Gastroesophageal sphincter (tissue), 4 donors: ENCODE data around the gene BLVRA. TPM values are rescaled to one million over a fixed set of nuclear protein-coding genes. Genes with fewer than 3 reads are reported as not detected.

Source experiments
- ATAC-seq: fragments of 150-250 bp; one replicate; pipeline ENCODE4 v1.9.1; 2016; ENCODE audit warnings: mild to moderate bottlenecking, moderate library complexity
- H3K27ac ChIP-seq, 4 donors: fragments of 200-600 bp; sonication (generic) in 3 of 4; 1 replicate in 3 of 4; 2 replicates in 1 of 4; pipeline ENCODE4 v1.5.1; 2016 to 2019
- H3K27me3 ChIP-seq: fragments of 200-600 bp; sonication (generic); one replicate; pipeline ENCODE4 v1.5.1; 2019
- H3K36me3 ChIP-seq, 2 donors: fragments of 200-600 bp; sonication (generic); one replicate each; pipeline ENCODE4 v1.5.1; 2019; ENCODE audit warnings: control low read depth in 1 of 2
- H3K4me1 ChIP-seq, 3 donors: fragments of 200-600 bp; sonication (generic); 1 replicate in 2 of 3; 2 replicates in 1 of 3; pipeline ENCODE4 v1.5.1; 2016 to 2019; ENCODE audit warnings: control low read depth in 2 of 3
- H3K4me3 ChIP-seq, 2 donors: fragments of 200-600 bp; sonication (generic); one replicate each; pipeline ENCODE4 v1.5.1; 2019; ENCODE audit warnings: mild to moderate bottlenecking in 1 of 2, moderate library complexity in 1 of 2
- H3K9me3 ChIP-seq, 3 donors: fragments of 200-600 bp; sonication (generic); one replicate each; pipeline ENCODE4 v1.5.1; 2017 to 2019; ENCODE audit warnings: control low read depth in 2 of 3
- CTCF ChIP-seq, 4 experiments: fragments of 200-600 bp in 2 of 4; fragments of 450-650 bp in 2 of 4; sonication (generic) in 1 of 4; IDR thresholded peaks; one replicate each; pipeline ENCODE4 v1.5.1; 2017 to 2019; ENCODE audit warnings: antibody characterized with exemption in 4 of 4, mild to moderate bottlenecking in 2 of 4, moderate library complexity in 2 of 4
- EP300 ChIP-seq: sonication (generic); formaldehyde crosslinking; IDR thresholded peaks from one replicate; pipeline ENCODE4 v1.6.1; 2017; ENCODE audit warnings: antibody characterized with exemption, mild to moderate bottlenecking
- POLR2A ChIP-seq, 2 donors: fragments of 450-650 bp; IDR thresholded peaks; one replicate each; pipeline ENCODE4 v1.6.1; 2017; ENCODE audit warnings: antibody characterized with exemption in 2 of 2, mild to moderate bottlenecking in 2 of 2, moderate library complexity in 1 of 2
- POLR2AphosphoS5 ChIP-seq: sonication (generic); formaldehyde crosslinking; IDR thresholded peaks from one replicate; pipeline ENCODE4 v1.6.1; 2017; ENCODE audit warnings: antibody characterized with exemption
- WGBS, 2 donors: methylation state at CpG; one replicate each; pipeline ENCODE4 v1.1.5; 2018; ENCODE audit warnings: low coverage in 1 of 2; 5-methylcytosine and 5-hydroxymethylcytosine counted together
- total RNA-seq, 4 donors: library from RNA; depleted of rRNA; stranded (reverse); fragments of >200 nt; gene quantifications; one replicate each; pipeline ENCODE4 v1.1.0, GENCODE V29; 2016

BLVRA gene
- total RNA-seq, 4 donors from 2014 or later = 65.6 to 113 (median 92.6) TPM

- Histone ChIP-seq H3K9me3 (no peaks in the 10 kb centered on the region), H3K27ac (no peak overlapping the region), H3K4me3 (no peak overlapping the region), H3K27me3 (no peaks in the 10 kb centered on the region), H3K36me3 (no peaks in the 10 kb centered on the region), H3K4me1 (no peaks in the 10 kb centered on the region)
- WGBS, 2 donors = 52 to 60% methylated on average over 1 to 2 of the region's 2 CpGs
- TF ChIP-seq POLR2A (IDR thresholded peaks at IDR 0.05) (no peak), CTCF (IDR thresholded peaks at IDR 0.05) (no peak), EP300 (no peak), POLR2AphosphoS5 (no peak)
- no peak for ATAC-seq
Measured at GRCh38 chr7:43849047-43849446, 90.6 kb downstream of the BLVRA start.

GRCh38 chr7:43850348-43851116, 92.1 kb downstream of the BLVRA start:
- Histone ChIP-seq H3K9me3 (no peaks in the 10 kb centered on the region), H3K27me3 (no peaks in the 10 kb centered on the region), H3K4me3 (no peak overlapping the region), H3K36me3 (no peaks in the 10 kb centered on the region), H3K27ac (no peak overlapping the region), H3K4me1 (no peaks in the 10 kb centered on the region)
- 79 to 89% methylated on average over 3 of the region's 5 CpGs for WGBS, 2 donors
- ATAC-seq = no peak
- TF ChIP-seq POLR2AphosphoS5 (no peak), CTCF (IDR thresholded peaks at IDR 0.05) (no peak)

GRCh38 chr7:43851805-43852204, 93.3 kb downstream of the BLVRA start:
- WGBS, 2 donors = 67 to 83% methylated on average over 1 of the region's 2 CpGs
- no peak for ATAC-seq
- no peaks in the 10 kb centered on the region for H3K36me3 ChIP-seq
- no peaks in the 10 kb centered on the region for H3K4me1 ChIP-seq
- H3K9me3 ChIP-seq = no peaks in the 10 kb centered on the region
- no peak overlapping the region for H3K27ac ChIP-seq
- no peak overlapping the region for H3K4me3 ChIP-seq
- no peaks in the 10 kb centered on the region for H3K27me3 ChIP-seq
- no peak for TF ChIP-seq CTCF (IDR thresholded peaks at IDR 0.05)
- TF ChIP-seq POLR2A (IDR thresholded peaks at IDR 0.05) = no peak
- TF ChIP-seq EP300 = no peak
- TF ChIP-seq POLR2AphosphoS5 = no peak

GRCh38 chr7:43855176-43855575, 96.7 kb downstream of the BLVRA start:
- TF ChIP-seq POLR2A (IDR thresholded peaks at IDR 0.05) (no peak), CTCF (IDR thresholded peaks at IDR 0.05) (no peak), EP300 (no peak), POLR2AphosphoS5 (no peak)
- no peak for ATAC-seq
- H3K36me3 ChIP-seq = no peaks in the 10 kb centered on the region
- no peak overlapping the region for H3K27ac ChIP-seq
- no peaks in the 10 kb centered on the region for H3K9me3 ChIP-seq
- H3K4me1 ChIP-seq = no peaks in the 10 kb centered on the region
- no peak overlapping the region for H3K4me3 ChIP-seq
- no peaks in the 10 kb centered on the region for H3K27me3 ChIP-seq

- no peaks in the 10 kb centered on the region for H3K27me3 ChIP-seq
- no peaks in the 10 kb centered on the region for H3K36me3 ChIP-seq
- no peak overlapping the region for H3K4me3 ChIP-seq
- no peak for ATAC-seq
- H3K9me3 ChIP-seq = no peaks in the 10 kb centered on the region
- H3K4me1 ChIP-seq = no peaks in the 10 kb centered on the region
- no peak for TF ChIP-seq POLR2AphosphoS5
- no peak for TF ChIP-seq POLR2A (IDR thresholded peaks at IDR 0.05)
- TF ChIP-seq CTCF (IDR thresholded peaks at IDR 0.05) = no peak
- TF ChIP-seq EP300 = no peak
- WGBS, 2 donors = 93 to 95% methylated on average over 4 of the region's 4 CpGs
- no peak overlapping the region for H3K27ac ChIP-seq
Measured at GRCh38 chr7:43856316-43856715, 97.8 kb downstream of the BLVRA start.
